NCI-H2107 (cell line): ENCODE measurements around the gene MAGEC2.

Experiments used
- DNase-seq: peaks from one replicate; lab custom pipeline; 2025; lab: John Stamatoyannopoulos, UW

Gene MAGEC2, protein sequence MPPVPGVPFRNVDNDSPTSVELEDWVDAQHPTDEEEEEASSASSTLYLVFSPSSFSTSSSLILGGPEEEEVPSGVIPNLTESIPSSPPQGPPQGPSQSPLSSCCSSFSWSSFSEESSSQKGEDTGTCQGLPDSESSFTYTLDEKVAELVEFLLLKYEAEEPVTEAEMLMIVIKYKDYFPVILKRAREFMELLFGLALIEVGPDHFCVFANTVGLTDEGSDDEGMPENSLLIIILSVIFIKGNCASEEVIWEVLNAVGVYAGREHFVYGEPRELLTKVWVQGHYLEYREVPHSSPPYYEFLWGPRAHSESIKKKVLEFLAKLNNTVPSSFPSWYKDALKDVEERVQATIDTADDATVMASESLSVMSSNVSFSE

GRCh38 chrX:142204522-142205433 is at the start of gene MAGEC2:
Gene MAGEC2 (minus strand): TSS chrX:142205290. CDS start chrX:142203987, 1,303 bp downstream.
- no peak for DNase-seq

- no peak for DNase-seq
Observed at GRCh38 chrX:142251680-142252079, 46.6 kb upstream of the MAGEC2 start.

- DNase-seq = no peak
Observed at GRCh38 chrX:142251202-142251601, 46.1 kb upstream of the MAGEC2 start.

GRCh38 chrX:142250502-142250901 is 45.4 kb upstream of the MAGEC2 start:
- DNase-seq = no peak

GRCh38 chrX:142249721-142250120 is 44.6 kb upstream of the MAGEC2 start:
- no peak for DNase-seq

- no peak for DNase-seq
Observed at GRCh38 chrX:142244568-142244967, 39.5 kb upstream of the MAGEC2 start.

- no peak for DNase-seq
Observed at GRCh38 chrX:142238536-142238935, 33.4 kb upstream of the MAGEC2 start.

GRCh38 chrX:142233400-142233799 is 28.3 kb upstream of the MAGEC2 start:
- no peak for DNase-seq

DNA sequence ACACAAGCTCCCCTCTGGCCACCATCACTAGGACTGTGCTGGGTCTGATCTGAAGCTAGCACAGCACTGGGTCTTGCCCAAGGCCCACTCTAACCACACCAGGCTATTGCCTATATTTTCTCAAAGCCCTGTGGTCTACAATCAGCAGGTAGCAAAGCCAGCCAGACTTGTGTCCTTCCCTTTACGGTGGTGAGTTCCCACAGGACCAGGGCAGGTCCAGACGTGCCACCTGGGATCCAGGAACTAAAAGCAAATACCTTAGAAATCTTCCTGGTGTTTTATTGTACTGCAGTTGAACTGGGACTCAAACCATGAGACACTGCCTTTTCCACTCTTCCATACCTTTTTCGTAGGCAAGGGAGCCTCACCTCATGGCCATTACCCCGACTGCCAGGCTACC is 9.0 kb upstream of the MAGEC2 start:
- DNase-seq = no peak

GRCh38 chrX:142201113-142201512 is 4.0 kb downstream of the MAGEC2 start:
- DNase-seq = no peak

DNA sequence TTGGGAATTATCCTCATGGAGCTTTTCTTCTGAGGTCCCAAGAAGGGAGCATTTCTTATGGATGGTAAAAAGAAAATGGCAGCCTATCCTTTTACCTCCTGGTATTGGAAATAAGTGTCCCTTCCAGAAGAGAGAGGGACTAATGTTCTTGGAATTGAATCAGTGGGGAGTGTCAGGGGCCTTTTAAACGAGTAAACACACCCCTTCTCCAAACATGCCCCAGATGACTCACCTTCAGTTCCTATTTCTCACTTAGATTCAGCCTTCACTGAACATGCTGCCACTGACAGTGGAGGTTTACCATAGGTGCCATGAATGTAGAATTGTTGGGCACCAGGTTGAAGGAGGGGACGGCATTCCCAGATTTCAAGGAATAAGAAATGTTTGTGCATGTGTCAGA is 19.0 kb downstream of the MAGEC2 start:
- DNase-seq = no peak

- no peak for DNase-seq
Observed at GRCh38 chrX:142184756-142185602, 20.1 kb downstream of the MAGEC2 start.

GRCh38 chrX:142156567-142156966 is 48.5 kb downstream of the MAGEC2 start:
- DNase-seq = no peak
